Measurements from ENCODE around the gene SERGEF. TPM values are rescaled to one million over a fixed set of nuclear protein-coding genes. Genes with fewer than 3 reads are reported as not detected.
A peak's percentile ranks its signal among the peaks of the same experiment; 100 is the strongest.

The SERGEF gene
- total and polyA plus RNA-seq, 11 donors, result 11.6 to 55.0 (median 22.1) TPM

DNA sequence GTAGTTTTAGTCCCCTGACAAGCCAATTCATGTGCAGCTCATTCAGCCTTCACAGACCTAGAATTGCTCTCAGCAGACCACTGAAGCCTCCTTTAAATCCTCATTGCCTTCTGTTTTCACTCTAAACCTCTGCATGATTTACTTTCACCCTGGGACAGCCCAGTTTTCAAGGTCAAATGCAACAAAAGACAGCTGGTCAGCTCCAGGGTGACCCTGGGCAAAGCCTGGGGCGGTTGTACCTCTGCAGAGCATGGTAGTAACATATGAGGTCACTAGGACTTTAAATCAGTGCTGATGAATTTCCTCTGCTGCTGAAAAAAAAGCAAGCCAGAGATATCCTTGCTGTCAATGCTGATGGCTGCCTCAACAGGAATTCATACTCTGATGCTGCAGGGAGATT lies 62.2 kb downstream of the SERGEF start:
- no peak for ATAC-seq
- no peak overlapping the region for H3K4me3 ChIP-seq
- 86 to 92% (median 91%) methylated on average over 1 of the region's 1 CpG for WGBS, 4 donors

DNA sequence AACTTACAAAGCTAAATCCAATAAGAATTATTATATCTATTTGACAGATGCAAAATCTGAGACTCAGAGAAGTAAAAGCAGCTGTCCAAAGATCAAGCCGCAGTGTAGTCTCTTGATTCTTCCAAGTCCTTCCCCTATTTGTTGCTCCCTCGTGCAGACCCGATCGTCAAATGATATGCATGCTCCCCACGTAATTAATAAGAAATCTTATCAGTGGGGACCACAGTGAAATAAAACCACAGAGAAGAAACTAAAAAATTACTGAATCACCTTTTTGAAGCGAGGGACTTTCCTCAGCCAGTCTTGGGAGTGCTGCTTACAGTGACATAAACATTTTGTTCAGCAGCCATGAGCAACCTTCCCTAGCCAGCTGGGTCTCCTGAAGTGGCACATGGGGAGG lies 64.6 kb downstream of the SERGEF start:
- Histone ChIP-seq H3K36me3 (peaks cover 0 to 28% (median 4%) of the 10 kb centered on the region in 9 donors), H3K27me3 (no peaks in the 10 kb centered on the region), H3K9me3 (peaks cover 0 to 14% (median 0%) of the 10 kb centered on the region in 12 donors), H3K4me1 (peaks cover 0 to 3% (median 0%) of the 10 kb centered on the region in 12 donors), H3K27ac (no peak overlapping the region), H3K4me3 (no peak overlapping the region)
- ATAC-seq (no peak), DNase-seq (no peak)
- WGBS, 4 donors, result 92 to 95% (median 94%) methylated on average over 6 of the region's 6 CpGs
- intact Hi-C loops (cut with DNase I), result no loop called here
- TF ChIP-seq POLR2A (IDR thresholded peaks at IDR 0.05), result no peak
- TF ChIP-seq, protein P1, sequence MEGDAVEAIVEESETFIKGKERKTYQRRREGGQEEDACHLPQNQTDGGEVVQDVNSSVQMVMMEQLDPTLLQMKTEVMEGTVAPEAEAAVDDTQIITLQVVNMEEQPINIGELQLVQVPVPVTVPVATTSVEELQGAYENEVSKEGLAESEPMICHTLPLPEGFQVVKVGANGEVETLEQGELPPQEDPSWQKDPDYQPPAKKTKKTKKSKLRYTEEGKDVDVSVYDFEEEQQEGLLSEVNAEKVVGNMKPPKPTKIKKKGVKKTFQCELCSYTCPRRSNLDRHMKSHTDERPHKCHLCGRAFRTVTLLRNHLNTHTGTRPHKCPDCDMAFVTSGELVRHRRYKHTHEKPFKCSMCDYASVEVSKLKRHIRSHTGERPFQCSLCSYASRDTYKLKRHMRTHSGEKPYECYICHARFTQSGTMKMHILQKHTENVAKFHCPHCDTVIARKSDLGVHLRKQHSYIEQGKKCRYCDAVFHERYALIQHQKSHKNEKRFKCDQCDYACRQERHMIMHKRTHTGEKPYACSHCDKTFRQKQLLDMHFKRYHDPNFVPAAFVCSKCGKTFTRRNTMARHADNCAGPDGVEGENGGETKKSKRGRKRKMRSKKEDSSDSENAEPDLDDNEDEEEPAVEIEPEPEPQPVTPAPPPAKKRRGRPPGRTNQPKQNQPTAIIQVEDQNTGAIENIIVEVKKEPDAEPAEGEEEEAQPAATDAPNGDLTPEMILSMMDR (IDR thresholded peaks at IDR 0.05), result no peak

More for the DNA sequence above, 62.2 kb downstream of the SERGEF start:
- H3K36me3 ChIP-seq, result peaks cover 0 to 49% (median 13%) of the 10 kb centered on the region in 9 donors
- H3K27ac ChIP-seq, result no peak overlapping the region
- TF ChIP-seq, protein P1 (IDR thresholded peaks at IDR 0.05), result no peak
- DNase-seq, result no peak
- H3K4me1 ChIP-seq, result peaks cover 0 to 19% (median 6%) of the 10 kb centered on the region in 12 donors
- H3K9me3 ChIP-seq, result no peaks in the 10 kb centered on the region
- H3K27me3 ChIP-seq, result no peaks in the 10 kb centered on the region
- intact Hi-C loops (cut with DNase I), result no loop called here

DNA sequence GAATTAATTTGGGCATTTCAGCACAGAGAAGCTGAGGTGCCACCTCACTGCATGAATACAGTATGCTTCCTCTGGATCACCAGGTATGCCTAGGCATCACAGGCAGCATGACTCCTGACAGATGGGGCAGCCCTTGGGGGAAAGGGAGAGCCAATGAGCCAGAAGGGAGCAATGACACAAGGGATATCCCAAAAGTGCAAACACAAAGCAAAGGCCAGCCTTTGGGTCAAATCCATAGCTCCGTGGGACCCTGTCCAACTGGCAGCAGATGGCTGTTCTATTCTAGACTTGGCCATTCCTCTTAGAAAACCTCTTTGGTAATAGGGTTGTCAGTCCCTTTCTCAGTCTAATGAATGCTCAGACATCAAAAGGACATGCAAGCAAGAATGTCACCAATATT lies 73.3 kb downstream of the SERGEF start:
- ATAC-seq, result peak in 3 of 4 donors; percentile 39 to 80 (median 74)

DNA sequence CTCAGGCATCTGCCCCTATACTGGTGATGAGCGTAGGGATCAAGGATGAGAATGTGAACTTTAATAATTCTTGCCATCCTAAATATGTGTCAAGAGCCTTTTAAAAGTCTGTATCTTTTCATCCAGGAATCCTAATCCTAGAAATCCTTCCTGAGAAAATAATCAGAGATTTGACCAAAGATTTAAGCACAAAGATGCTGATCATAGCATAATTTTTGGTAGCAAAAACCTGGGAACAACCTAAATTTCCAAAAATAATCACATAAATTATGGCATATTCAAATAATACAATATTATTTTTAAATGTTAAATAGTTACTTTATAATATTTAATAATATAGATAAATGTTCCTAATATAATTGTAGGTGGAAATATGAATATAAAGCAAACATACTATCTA lies 76.1 kb downstream of the SERGEF start:
- intact Hi-C loops (cut with DNase I), result no loop called here
- WGBS, 4 donors, result 100% methylated on average over 1 of the region's 1 CpG
- TF ChIP-seq, protein P1 (IDR thresholded peaks at IDR 0.05), result no peak
- TF ChIP-seq POLR2A (IDR thresholded peaks at IDR 0.05), result no peak
- Histone ChIP-seq H3K27ac (no peak overlapping the region), H3K9me3 (peaks cover 0 to 6% (median 0%) of the 10 kb centered on the region in 12 donors), H3K4me1 (peaks cover 0 to 10% (median 0%) of the 10 kb centered on the region in 12 donors), H3K36me3 (no peaks in the 10 kb centered on the region), H3K4me3 (no peak overlapping the region), H3K27me3 (no peaks in the 10 kb centered on the region)
- DNase-seq (no peak), ATAC-seq (no peak)

More for the DNA sequence above, 73.3 kb downstream of the SERGEF start:
- WGBS, 4 donors, result 20 to 41% (median 37%) methylated on average over 1 of the region's 1 CpG
- H3K4me3 ChIP-seq, result no peak overlapping the region
- H3K4me1 ChIP-seq, result peaks cover 0 to 10% (median 0%) of the 10 kb centered on the region in 12 donors
- TF ChIP-seq, protein P1 (IDR thresholded peaks at IDR 0.05), result no peak
- no peak for TF ChIP-seq POLR2A (IDR thresholded peaks at IDR 0.05)
- peaks cover 0 to 10% (median 0%) of the 10 kb centered on the region in 9 donors for H3K36me3 ChIP-seq
- no peak overlapping the region for H3K27ac ChIP-seq
- intact Hi-C loops (cut with DNase I), result no loop called here
- peaks cover 0 to 22% (median 0%) of the 10 kb centered on the region in 12 donors for H3K9me3 ChIP-seq
- DNase-seq, result peak in 3 of 5 donors; percentile 26 to 47 (median 38)
- H3K27me3 ChIP-seq, result no peaks in the 10 kb centered on the region

Measured in heart left ventricle (tissue), 16 donors.